Activated T-cell treated with anti-CD3 and anti-CD28 coated beads, Interleukin-2, amount 50 U/mL, for 72 hours (primary cell): ENCODE results near the gene CTAGE4. TPM values are rescaled to one million over a fixed set of nuclear protein-coding genes. Genes with fewer than 3 reads are reported as not detected.
"Not testable (repeated sequence)": the region's sequence is repeated elsewhere in the genome, so short reads cannot be mapped to it uniquely, and the experiment has no call there.

ENCODE experiments used
- ATAC-seq, 2 donors: fragments of 150-1000 bp; cut with Tn5 transposase; replicated peaks in 1 of 2; 2 replicates each; pipeline ENCODE4 v1.10.0; 2021; ENCODE audit warnings: moderate library complexity in 2 of 2, mild to moderate bottlenecking in 1 of 2
- DNase-seq, 2 donors: peaks; one replicate each; pipeline ENCODE4 v3.0.0; 2021 to 2022; ENCODE audit warnings: mixed read lengths in 1 of 2
- H3K27ac Mint-ChIP-seq: one replicate; pipeline ENCODE4 v1.8.0; 2022; ENCODE audit warnings: mild to moderate bottlenecking, moderate library complexity, mixed read lengths
- H3K27me3 Mint-ChIP-seq: one replicate; pipeline ENCODE4 v1.8.0; 2022; ENCODE audit warnings: low read depth, mixed read lengths
- H3K36me3 Mint-ChIP-seq, 2 donors: one replicate each; pipeline ENCODE4 v1.8.0; 2022; ENCODE audit warnings: mixed read lengths in 2 of 2, mild to moderate bottlenecking in 1 of 2; ENCODE audit not compliant: insufficient read depth in 2 of 2
- H3K4me1 Mint-ChIP-seq: one replicate; pipeline ENCODE4 v1.8.0; 2022; ENCODE audit warnings: low read depth, mixed read lengths
- H3K4me3 Mint-ChIP-seq, 2 donors: one replicate each; pipeline ENCODE4 v1.8.0; 2022; ENCODE audit warnings: mild to moderate bottlenecking in 2 of 2, mixed read lengths in 2 of 2, moderate library complexity in 2 of 2
- H3K9me3 Mint-ChIP-seq, 2 donors: one replicate each; pipeline ENCODE4 v1.8.0; 2022; ENCODE audit warnings: mixed read lengths in 2 of 2
- total RNA-seq, 2 donors: library from RNA; stranded (reverse); gene quantifications; one replicate each; pipeline ENCODE4 v1.2.3, GENCODE V29; 2022

CTAGE4 gene
- total RNA-seq, 2 donors from 2014 or later: 1.5 to 4.2 TPM

- H3K27me3 Mint-ChIP-seq, DNase-seq, H3K27ac Mint-ChIP-seq, H3K4me1 Mint-ChIP-seq, H3K4me3 Mint-ChIP-seq, H3K36me3 Mint-ChIP-seq, H3K9me3 Mint-ChIP-seq: not testable (repeated sequence)
- ATAC-seq: peak in 1 of 2 donors; percentile 62
Observed at GRCh38 chr7:144188578-144189171, 5.4 kb downstream of the CTAGE4 start.

GRCh38 chr7:144193782-144194181 lies 10.5 kb downstream of the CTAGE4 start:
- DNase-seq, H3K27me3 Mint-ChIP-seq, H3K4me3 Mint-ChIP-seq, H3K36me3 Mint-ChIP-seq, H3K27ac Mint-ChIP-seq, ATAC-seq, H3K9me3 Mint-ChIP-seq, H3K4me1 Mint-ChIP-seq: not testable (repeated sequence)

GRCh38 chr7:144194453-144194852 lies 11.2 kb downstream of the CTAGE4 start:
- not testable (repeated sequence) for ATAC-seq, H3K4me1 Mint-ChIP-seq, H3K36me3 Mint-ChIP-seq

GRCh38 chr7:144195212-144195872 lies 12.1 kb downstream of the CTAGE4 start, which contains the start of gene ARHGEF35:
ARHGEF35 (minus strand) TSS chr7:144195833; CDS start chr7:144188383, 7,450 bp downstream.
- ATAC-seq: peak; percentile 77 to 81
- H3K27ac Mint-ChIP-seq, H3K9me3 Mint-ChIP-seq, H3K4me1 Mint-ChIP-seq, H3K36me3 Mint-ChIP-seq, H3K27me3 Mint-ChIP-seq: not testable (repeated sequence)
- peak within 1 kb of the TSS; percentile 60 to 65 for H3K4me3 Mint-ChIP-seq
- DNase-seq: peak; percentile 6

More at GRCh38 chr7:144194453-144194852, 11.2 kb downstream of the CTAGE4 start:
- H3K9me3 Mint-ChIP-seq, H3K4me3 Mint-ChIP-seq, H3K27ac Mint-ChIP-seq, H3K27me3 Mint-ChIP-seq, DNase-seq: not testable (repeated sequence)

GRCh38 chr7:144198934-144199333 lies 15.7 kb downstream of the CTAGE4 start:
- H3K4me1 Mint-ChIP-seq, H3K27ac Mint-ChIP-seq, DNase-seq, ATAC-seq, H3K27me3 Mint-ChIP-seq, H3K9me3 Mint-ChIP-seq, H3K4me3 Mint-ChIP-seq, H3K36me3 Mint-ChIP-seq: not testable (repeated sequence)

- H3K36me3 Mint-ChIP-seq, H3K27ac Mint-ChIP-seq, DNase-seq, H3K4me3 Mint-ChIP-seq, H3K9me3 Mint-ChIP-seq, H3K4me1 Mint-ChIP-seq, H3K27me3 Mint-ChIP-seq: not testable (repeated sequence)
- ATAC-seq: peak; percentile 94 to 96
Observed at GRCh38 chr7:144201978-144202377, 18.7 kb downstream of the CTAGE4 start.

- not testable (repeated sequence) for H3K4me1 Mint-ChIP-seq, H3K27ac Mint-ChIP-seq, ATAC-seq, H3K9me3 Mint-ChIP-seq, DNase-seq, H3K4me3 Mint-ChIP-seq, H3K36me3 Mint-ChIP-seq, H3K27me3 Mint-ChIP-seq
Observed at GRCh38 chr7:144203086-144203485, 19.8 kb downstream of the CTAGE4 start.

- not testable (repeated sequence) for DNase-seq, H3K4me1 Mint-ChIP-seq, H3K4me3 Mint-ChIP-seq, H3K9me3 Mint-ChIP-seq, H3K27ac Mint-ChIP-seq, H3K27me3 Mint-ChIP-seq, H3K36me3 Mint-ChIP-seq
- ATAC-seq: peak; percentile 33 to 39
Observed at GRCh38 chr7:144205306-144205705, 22.0 kb downstream of the CTAGE4 start.

GRCh38 chr7:144217200-144217599 lies 33.9 kb downstream of the CTAGE4 start:
- H3K36me3 Mint-ChIP-seq, H3K27ac Mint-ChIP-seq, H3K4me1 Mint-ChIP-seq, ATAC-seq, DNase-seq, H3K4me3 Mint-ChIP-seq, H3K27me3 Mint-ChIP-seq, H3K9me3 Mint-ChIP-seq: not testable (repeated sequence)

- not testable (repeated sequence) for ATAC-seq, H3K27me3 Mint-ChIP-seq, H3K9me3 Mint-ChIP-seq, H3K4me1 Mint-ChIP-seq, H3K4me3 Mint-ChIP-seq, DNase-seq, H3K36me3 Mint-ChIP-seq, H3K27ac Mint-ChIP-seq
Observed at GRCh38 chr7:144218581-144218980, 35.3 kb downstream of the CTAGE4 start.

- ATAC-seq: peak in 1 of 2 donors; percentile 53
- H3K9me3 Mint-ChIP-seq, H3K27ac Mint-ChIP-seq, H3K4me1 Mint-ChIP-seq, H3K36me3 Mint-ChIP-seq, DNase-seq, H3K4me3 Mint-ChIP-seq, H3K27me3 Mint-ChIP-seq: not testable (repeated sequence)
Observed at GRCh38 chr7:144219149-144219548, 35.9 kb downstream of the CTAGE4 start.

GRCh38 chr7:144220531-144220930 lies 37.3 kb downstream of the CTAGE4 start:
- ATAC-seq, H3K4me3 Mint-ChIP-seq, DNase-seq, H3K36me3 Mint-ChIP-seq, H3K27me3 Mint-ChIP-seq, H3K4me1 Mint-ChIP-seq, H3K27ac Mint-ChIP-seq, H3K9me3 Mint-ChIP-seq: not testable (repeated sequence)

- H3K27ac Mint-ChIP-seq, H3K4me3 Mint-ChIP-seq, H3K9me3 Mint-ChIP-seq, DNase-seq, H3K36me3 Mint-ChIP-seq, ATAC-seq, H3K27me3 Mint-ChIP-seq, H3K4me1 Mint-ChIP-seq: not testable (repeated sequence)
Observed at GRCh38 chr7:144223675-144224074, 40.4 kb downstream of the CTAGE4 start.

- not testable (repeated sequence) for H3K4me1 Mint-ChIP-seq, ATAC-seq, H3K27ac Mint-ChIP-seq, H3K36me3 Mint-ChIP-seq, H3K9me3 Mint-ChIP-seq, H3K27me3 Mint-ChIP-seq, DNase-seq, H3K4me3 Mint-ChIP-seq
Observed at GRCh38 chr7:144226866-144227265, 43.6 kb downstream of the CTAGE4 start.
